GM19438 (cell line): ENCODE measurements around the gene P3H3.
"Not testable (repeated sequence)": the region's sequence is repeated elsewhere in the genome, so short reads cannot be mapped to it uniquely, and the experiment has no call there.

ENCODE experiments used
- ATAC-seq: cut with Tn5 transposase; IDR thresholded peaks from one replicate; pipeline ENCODE4 v1.9.1; 2021; ENCODE audit warnings: low read depth; ENCODE audit not compliant: unreplicated experiment

The P3H3 gene

DNA sequence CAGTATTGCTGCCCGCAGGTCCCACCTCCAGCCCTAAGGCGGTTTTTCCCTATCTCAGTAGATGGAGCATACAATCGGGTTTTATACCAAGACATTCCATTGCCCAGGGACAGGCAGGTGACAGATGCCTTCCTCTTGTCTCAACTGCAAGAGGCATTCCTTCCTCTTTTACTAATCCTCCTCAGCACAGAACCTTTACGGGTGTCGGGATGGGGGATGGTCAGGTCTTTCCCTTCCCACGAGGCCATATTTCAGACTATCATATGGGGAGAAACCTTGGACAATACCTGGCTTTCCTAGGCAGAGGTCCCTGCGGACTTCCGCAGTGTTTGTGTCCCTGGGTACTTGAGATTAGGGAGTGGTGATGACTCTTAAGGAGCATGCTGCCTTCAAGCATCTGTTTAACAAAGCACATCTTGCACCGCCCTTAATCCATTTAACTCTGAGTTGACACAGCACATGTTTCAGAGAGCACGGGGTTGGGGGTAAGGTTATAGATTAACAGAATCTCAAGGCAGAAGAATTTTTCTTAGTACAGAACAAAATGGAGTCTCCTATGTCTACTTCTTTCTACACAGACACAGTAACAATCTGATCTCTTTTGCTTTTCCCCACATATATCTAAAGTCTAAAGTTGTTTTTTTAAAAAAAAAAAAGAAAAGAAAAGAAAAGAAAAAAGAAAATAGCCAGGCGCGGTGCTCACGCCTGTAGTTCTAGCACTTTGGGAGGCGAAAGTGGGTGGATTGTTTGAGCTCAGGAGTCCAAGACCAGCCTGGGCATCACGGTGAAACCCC is 58.2 kb downstream of the P3H3 start:
- ATAC-seq = not testable (repeated sequence)

DNA sequence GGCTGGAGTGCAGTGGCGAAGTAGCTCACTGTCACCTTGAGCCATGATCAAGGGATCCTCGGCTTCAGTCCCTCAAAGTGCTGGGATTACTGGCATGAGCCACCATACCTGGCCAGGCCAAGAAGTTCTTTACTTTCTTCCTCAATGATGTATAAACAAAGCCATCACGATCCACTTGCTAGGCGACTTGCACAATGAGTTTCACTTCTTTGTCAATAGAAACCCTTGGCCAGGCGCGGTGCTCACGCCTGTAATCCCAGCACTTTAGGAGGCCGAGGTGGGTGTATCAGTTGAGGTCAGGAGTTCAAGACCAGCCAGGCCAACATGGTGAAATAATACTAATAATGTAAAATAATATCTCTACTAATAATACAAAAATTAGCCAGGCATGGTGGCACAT is 59.3 kb downstream of the P3H3 start:
- ATAC-seq = no peak

DNA sequence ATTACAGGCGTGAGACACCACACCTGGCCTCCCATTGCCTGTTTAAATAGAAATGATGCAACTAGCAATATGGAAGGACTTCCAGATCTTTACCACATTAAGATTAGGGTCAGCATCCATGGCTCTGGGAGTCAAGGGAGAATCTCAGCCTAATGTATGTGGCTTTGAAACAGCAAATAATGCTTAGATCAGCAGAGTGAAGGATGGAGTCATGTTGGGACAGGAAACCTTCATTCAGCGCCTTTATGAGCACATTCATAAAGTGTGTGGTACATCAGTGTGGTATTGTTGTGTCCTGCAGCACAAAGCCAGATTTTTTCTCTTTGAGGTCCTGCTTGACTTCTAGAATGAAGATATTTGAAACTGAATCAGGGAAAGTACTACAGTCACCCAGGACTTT is 60.2 kb downstream of the P3H3 start:
- no peak for ATAC-seq

DNA sequence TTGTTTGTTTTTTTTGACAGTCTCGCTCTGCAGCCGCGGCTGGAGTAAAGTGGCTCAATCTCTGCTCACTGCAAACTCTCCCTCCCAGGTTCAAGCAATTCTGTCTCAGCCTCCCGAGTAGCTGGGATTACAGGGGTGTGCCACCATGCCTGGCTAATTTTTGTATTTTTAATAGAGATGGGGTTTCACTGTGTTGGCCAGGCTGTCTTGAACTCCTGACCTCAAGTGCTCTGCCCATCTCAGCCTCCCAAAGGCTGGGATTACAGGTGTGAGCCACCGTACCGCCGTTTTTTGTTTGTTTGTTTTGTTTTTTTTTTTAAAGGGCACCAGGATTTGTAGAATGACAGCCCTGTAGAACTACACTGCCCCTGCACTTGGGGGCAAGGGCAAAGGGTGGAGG is 60.6 kb downstream of the P3H3 start:
- not testable (repeated sequence) for ATAC-seq
